Breast epithelium (tissue), 4 donors: Measurements from ENCODE around the gene BDNF. TPM values are rescaled to one million over a fixed set of nuclear protein-coding genes. Genes with fewer than 3 reads are reported as not detected.
A peak's percentile ranks its signal among the peaks of the same experiment; 100 is the strongest.

Source experiments
- DNase-seq, 2 donors: peaks; one replicate each; pipeline ENCODE4 v3.0.0-alpha.2; 2019; ENCODE audit warnings: low spot score in 2 of 2
- H3K27ac ChIP-seq, 2 donors: fragments of 200-600 bp; sonication (generic) in 1 of 2; one replicate each; pipeline ENCODE4 v1.5.1; 2016 to 2019; ENCODE audit warnings: mild to moderate bottlenecking in 1 of 2
- H3K27me3 ChIP-seq, 2 donors: fragments of 200-600 bp; sonication (generic) in 1 of 2; one replicate each; pipeline versions ENCODE4 v1.5.1 to v1.6.0; 2017 to 2019; ENCODE audit warnings: control low read depth in 1 of 2, mild to moderate bottlenecking in 1 of 2
- H3K36me3 ChIP-seq: fragments of 200-600 bp; one replicate; pipeline ENCODE4 v1.5.1; 2019
- H3K4me1 ChIP-seq, 2 donors: fragments of 200-600 bp; sonication (generic); one replicate each; pipeline ENCODE4 v1.5.1; 2016 to 2019; ENCODE audit warnings: control low read depth in 1 of 2
- H3K4me3 ChIP-seq, 3 donors: fragments of 200-600 bp; sonication (generic); 1 replicate in 2 of 3; 2 replicates in 1 of 3; pipeline ENCODE4 v1.5.1; 2016 to 2019; ENCODE audit warnings: mild to moderate bottlenecking in 3 of 3, moderate library complexity in 2 of 3
- H3K9me3 ChIP-seq, 2 donors: fragments of 200-600 bp; sonication (generic) in 1 of 2; one replicate each; pipeline ENCODE4 v1.5.1; 2016 to 2019; ENCODE audit warnings: control low read depth in 1 of 2
- POLR2A ChIP-seq: fragments of 450-650 bp; IDR thresholded peaks from one replicate; pipeline ENCODE4 v1.6.1; 2016; ENCODE audit warnings: antibody characterized with exemption, mild to moderate bottlenecking, moderate library complexity
- POLR2AphosphoS5 ChIP-seq, 3 donors: sonication (generic); formaldehyde crosslinking; IDR thresholded peaks; one replicate each; pipeline ENCODE4 v1.6.1; 2017; ENCODE audit warnings: antibody characterized with exemption in 3 of 3
- intact Hi-C: fragments of 100-400 bp; cut with DNase I; formaldehyde crosslinking; loops from one replicate; pipeline ENCODE4 v1.15.1; 2023; ENCODE audit warnings: low total_unique reads
- total RNA-seq, 3 donors: library from RNA; depleted of rRNA; stranded (reverse); fragments of >200 nt; gene quantifications; one replicate each; pipeline ENCODE4 v1.1.0, GENCODE V29; 2016
- TF ChIP-seq, protein P1 (sequence below), 3 donors: fragments of 450-650 bp; IDR thresholded peaks; one replicate each; pipeline ENCODE4 v1.5.1; 2016 to 2017; ENCODE audit warnings: antibody characterized with exemption in 3 of 3, mild to moderate bottlenecking in 3 of 3, moderate library complexity in 3 of 3

BDNF gene
- total RNA-seq, 3 donors from 2014 or later, result 0.44 to 0.66 TPM; not detected in 1

DNA sequence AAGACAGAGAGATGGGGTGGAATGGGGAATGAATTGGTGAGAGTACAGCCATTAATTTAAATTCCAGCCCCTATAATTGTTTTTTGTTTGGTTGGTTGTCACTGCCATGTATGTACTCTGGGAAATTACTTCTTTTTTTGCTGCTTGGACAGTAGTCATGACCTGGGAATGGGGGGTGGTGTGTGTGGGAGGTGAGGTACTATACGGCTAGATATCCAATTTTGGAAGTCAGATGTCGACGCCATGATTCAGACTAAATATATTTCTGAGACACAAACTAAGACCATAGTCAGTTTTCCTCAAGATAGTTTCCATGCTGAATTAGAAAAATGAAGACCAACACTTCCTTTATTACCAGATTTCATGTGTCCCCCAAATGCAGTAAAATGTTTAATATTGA, 7.4 kb upstream of the BDNF start:
- Histone ChIP-seq H3K4me1 (no peaks in the 10 kb centered on the region), H3K36me3 (no peaks in the 10 kb centered on the region), H3K9me3 (no peaks in the 10 kb centered on the region), H3K27me3 (no peaks in the 10 kb centered on the region), H3K27ac (no peak overlapping the region), H3K4me3 (no peak overlapping the region)
- intact Hi-C loops, result no loop called here
- DNase-seq, result no peak
- TF ChIP-seq, protein P1, sequence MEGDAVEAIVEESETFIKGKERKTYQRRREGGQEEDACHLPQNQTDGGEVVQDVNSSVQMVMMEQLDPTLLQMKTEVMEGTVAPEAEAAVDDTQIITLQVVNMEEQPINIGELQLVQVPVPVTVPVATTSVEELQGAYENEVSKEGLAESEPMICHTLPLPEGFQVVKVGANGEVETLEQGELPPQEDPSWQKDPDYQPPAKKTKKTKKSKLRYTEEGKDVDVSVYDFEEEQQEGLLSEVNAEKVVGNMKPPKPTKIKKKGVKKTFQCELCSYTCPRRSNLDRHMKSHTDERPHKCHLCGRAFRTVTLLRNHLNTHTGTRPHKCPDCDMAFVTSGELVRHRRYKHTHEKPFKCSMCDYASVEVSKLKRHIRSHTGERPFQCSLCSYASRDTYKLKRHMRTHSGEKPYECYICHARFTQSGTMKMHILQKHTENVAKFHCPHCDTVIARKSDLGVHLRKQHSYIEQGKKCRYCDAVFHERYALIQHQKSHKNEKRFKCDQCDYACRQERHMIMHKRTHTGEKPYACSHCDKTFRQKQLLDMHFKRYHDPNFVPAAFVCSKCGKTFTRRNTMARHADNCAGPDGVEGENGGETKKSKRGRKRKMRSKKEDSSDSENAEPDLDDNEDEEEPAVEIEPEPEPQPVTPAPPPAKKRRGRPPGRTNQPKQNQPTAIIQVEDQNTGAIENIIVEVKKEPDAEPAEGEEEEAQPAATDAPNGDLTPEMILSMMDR (IDR thresholded peaks at IDR 0.05), result no peak
- no peak for TF ChIP-seq POLR2A
- no peak for TF ChIP-seq POLR2AphosphoS5 (IDR thresholded peaks at IDR 0.05)

DNA sequence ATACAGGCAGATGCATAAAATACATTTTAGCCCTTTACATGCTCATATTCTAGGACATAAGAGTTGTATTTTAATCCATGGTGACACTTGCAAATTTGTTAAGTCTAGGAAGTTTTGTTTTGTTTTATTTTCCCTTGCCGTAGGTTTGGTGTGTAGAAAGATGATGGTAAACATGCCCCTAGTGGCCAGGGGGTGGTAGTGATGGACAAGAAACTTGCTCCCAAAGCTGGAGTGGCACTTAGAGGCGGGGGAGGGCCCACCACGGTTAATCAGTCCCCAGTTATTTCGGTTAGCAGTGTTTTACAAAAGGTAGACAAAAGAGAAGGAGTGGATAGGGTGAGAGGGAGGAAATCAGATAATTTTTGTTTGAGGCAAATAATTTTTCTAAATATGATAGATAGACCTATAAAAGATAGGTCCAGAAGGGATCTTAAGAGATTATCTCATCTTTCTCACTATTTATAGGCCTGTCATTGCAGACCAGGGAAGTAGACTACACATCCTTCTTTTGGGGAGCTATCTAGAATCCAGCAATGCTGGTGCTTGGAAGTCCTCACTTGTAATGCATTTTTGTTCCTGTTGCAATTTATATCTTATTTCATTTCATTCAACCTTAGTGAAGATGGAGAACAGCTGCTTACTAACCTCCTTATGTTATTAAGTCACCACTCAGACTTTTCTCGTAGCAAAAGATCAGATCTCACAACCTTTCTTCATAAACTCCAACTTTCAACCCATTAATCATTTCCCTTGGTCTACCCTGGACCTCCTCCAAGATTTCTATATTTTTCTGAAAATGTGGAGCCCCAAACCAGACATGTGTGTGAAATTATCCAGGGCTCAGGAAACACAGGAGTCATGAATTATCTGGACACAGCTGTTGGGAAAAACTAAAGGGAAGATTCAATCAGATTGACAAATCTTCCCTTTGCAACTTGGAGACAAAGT, 5.9 kb upstream of the BDNF start:
- H3K9me3 ChIP-seq, result no peaks in the 10 kb centered on the region
- H3K4me3 ChIP-seq, result no peak overlapping the region
- peaks cover 0 to 5% of the 10 kb centered on the region in 2 donors for H3K27me3 ChIP-seq
- H3K4me1 ChIP-seq, result peaks cover 0 to 4% of the 10 kb centered on the region in 2 donors
- H3K27ac ChIP-seq, result no peak overlapping the region
- no peak for TF ChIP-seq POLR2AphosphoS5 (IDR thresholded peaks at IDR 0.05)
- TF ChIP-seq, protein P1 (IDR thresholded peaks at IDR 0.05), result peak in 1 of 3 donors; percentile 48
- no peak for DNase-seq
- intact Hi-C loops, result no loop called here
- no peaks in the 10 kb centered on the region for H3K36me3 ChIP-seq

DNA sequence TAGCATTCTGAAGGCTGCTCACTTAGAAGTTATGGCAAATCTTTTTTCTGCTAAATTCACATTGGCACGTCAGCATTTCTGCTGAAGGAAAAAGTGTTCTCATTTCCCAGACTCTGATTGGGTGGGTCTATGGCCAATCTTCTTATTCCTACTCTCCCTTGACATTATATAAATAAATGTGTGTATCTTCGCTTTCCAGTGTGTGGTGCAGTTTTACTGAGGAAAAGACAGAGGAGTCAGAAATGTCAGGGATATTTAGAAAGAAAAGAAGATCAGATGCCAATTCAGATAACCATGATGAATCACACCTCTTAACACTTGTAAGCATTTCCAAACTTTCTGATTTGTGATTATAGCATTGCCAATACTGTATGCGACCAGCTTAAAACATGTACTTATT, 3.2 kb upstream of the BDNF start:
- Histone ChIP-seq H3K4me1 (peaks cover 3 to 14% of the 10 kb centered on the region in 2 donors), H3K36me3 (no peaks in the 10 kb centered on the region), H3K9me3 (no peaks in the 10 kb centered on the region), H3K27ac (no peak overlapping the region), H3K4me3 (no peak overlapping the region), H3K27me3 (peaks cover 0 to 12% of the 10 kb centered on the region in 2 donors)
- no peak for DNase-seq
- intact Hi-C loops, result no loop called here
- no peak for TF ChIP-seq POLR2AphosphoS5 (IDR thresholded peaks at IDR 0.05)
- no peak for TF ChIP-seq POLR2A
- TF ChIP-seq, protein P1 (IDR thresholded peaks at IDR 0.05), result no peak

DNA sequence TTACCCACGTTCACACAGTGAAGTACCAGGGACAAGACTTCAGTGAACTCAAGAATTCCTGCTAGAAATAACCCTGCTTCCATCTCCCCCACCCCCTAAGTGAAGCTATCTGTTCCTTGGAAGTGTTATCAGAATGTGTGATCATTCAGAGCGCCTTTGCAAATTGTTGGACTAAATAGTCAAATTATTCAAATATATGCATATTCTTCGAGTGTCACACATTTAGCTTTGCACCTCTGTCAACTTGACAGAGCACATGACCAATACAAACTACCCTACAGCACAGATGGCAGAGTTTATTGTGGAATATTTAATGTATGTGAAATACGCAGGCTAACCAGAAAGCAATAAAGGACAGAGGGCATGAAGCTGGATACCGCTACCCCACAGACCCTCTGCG, 2.6 kb upstream of the BDNF start:
- peaks cover 0 to 12% of the 10 kb centered on the region in 2 donors for H3K27me3 ChIP-seq
- H3K27ac ChIP-seq, result no peak overlapping the region
- H3K9me3 ChIP-seq, result no peaks in the 10 kb centered on the region
- H3K4me3 ChIP-seq, result no peak overlapping the region
- no peak for DNase-seq
- H3K36me3 ChIP-seq, result no peaks in the 10 kb centered on the region
- TF ChIP-seq, protein P1 (IDR thresholded peaks at IDR 0.05), result no peak
- no peak for TF ChIP-seq POLR2A
- peaks cover 3 to 14% of the 10 kb centered on the region in 2 donors for H3K4me1 ChIP-seq
- intact Hi-C loops, result no loop called here

DNA sequence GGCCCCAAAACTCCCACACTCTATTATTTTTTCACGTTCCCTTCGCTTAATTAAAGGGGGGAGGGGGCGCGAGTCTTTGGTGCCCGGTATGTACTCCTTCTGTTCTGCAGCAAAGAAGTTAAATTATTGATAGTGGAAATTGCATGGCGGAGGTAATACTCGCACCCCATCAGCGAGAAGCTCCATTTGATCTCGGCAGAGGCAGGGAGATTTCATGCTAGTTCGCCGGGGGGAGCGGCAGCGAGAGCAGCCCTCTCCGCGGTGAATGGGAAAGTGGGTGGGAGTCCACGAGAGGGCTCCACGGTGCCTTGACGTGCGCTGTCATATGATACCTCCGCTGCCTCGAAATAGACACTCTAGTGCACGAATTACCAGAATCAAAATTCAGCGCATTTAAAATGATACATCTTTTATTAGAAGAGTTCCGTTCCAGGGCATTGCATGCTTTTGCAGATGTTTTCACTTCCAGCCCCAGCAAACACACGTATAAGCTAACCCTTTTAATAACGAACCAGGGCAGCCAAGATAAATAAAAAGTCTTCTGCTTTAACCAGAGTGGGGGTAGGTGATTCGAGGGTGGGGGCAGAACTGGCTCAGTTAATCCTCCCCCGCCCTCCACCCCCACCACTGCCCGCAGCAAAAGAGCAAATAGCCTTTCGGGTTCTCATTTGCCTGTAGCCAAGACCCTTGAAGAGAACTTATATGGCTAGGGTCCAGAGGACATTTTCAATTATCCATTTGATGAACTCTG, 1.3 kb upstream of the BDNF start:
- intact Hi-C loops, result loop anchor here (2.0 kb wide), 1 partner anchor 71 kb away; no protein-coding TSS in a partner anchor
- peaks cover 3 to 14% of the 10 kb centered on the region in 2 donors for H3K4me1 ChIP-seq
- no peak overlapping the region for H3K27ac ChIP-seq
- no peak for TF ChIP-seq POLR2AphosphoS5 (IDR thresholded peaks at IDR 0.05)
- TF ChIP-seq, protein P1 (IDR thresholded peaks at IDR 0.05), result no peak
- no peak for TF ChIP-seq POLR2A
- no peak for DNase-seq
- H3K4me3 ChIP-seq, result peak overlapping the region; percentile 52 to 82 (median 61)
- peaks cover 0 to 12% of the 10 kb centered on the region in 2 donors for H3K27me3 ChIP-seq
- no peaks in the 10 kb centered on the region for H3K9me3 ChIP-seq
- H3K36me3 ChIP-seq, result no peaks in the 10 kb centered on the region
